GM18951 (cell line): Measurements from ENCODE around the gene GMEB2.

Source experiments
- POLR2A ChIP-seq: IDR thresholded peaks from 4 replicates; pipeline ENCODE4 v1.6.1; 2011; ENCODE audit warnings: mild to moderate bottlenecking; ENCODE audit not compliant: insufficient read length, insufficient read depth; ENCODE audit errors: extremely low read depth
- in situ Hi-C: fragments of 300-500 bp; cut with MboI; formaldehyde crosslinking; loops from one replicate; pipeline ENCODE4 v1.12.0; 2022; ENCODE audit warnings: low sequenced_read_pairs, mixed read lengths, inconsistent platforms; ENCODE audit not compliant: unreplicated experiment

Gene GMEB2

GRCh38 chr20:63567386-63568169 is 59.3 kb downstream of the GMEB2 start:
- TF ChIP-seq POLR2A: no peak
- in situ Hi-C loops: no loop called here

GRCh38 chr20:63567136-63567385 is 59.8 kb downstream of the GMEB2 start:
- in situ Hi-C loops: no loop called here
- TF ChIP-seq POLR2A: no peak

- no peak for TF ChIP-seq POLR2A
- in situ Hi-C loops: no loop called here
These were observed 60.3 kb downstream of the GMEB2 start for GRCh38 chr20:63566395-63567135.

GRCh38 chr20:63565699-63566335 is 61.1 kb downstream of the GMEB2 start:
- in situ Hi-C loops: no loop called here
- TF ChIP-seq POLR2A: no peak

- in situ Hi-C loops: no loop called here
- no peak for TF ChIP-seq POLR2A
These were observed 61.7 kb downstream of the GMEB2 start for GRCh38 chr20:63565021-63565698.

GRCh38 chr20:63564036-63564810 is 62.7 kb downstream of the GMEB2 start:
- in situ Hi-C loops: no loop called here
- TF ChIP-seq POLR2A: no peak

- in situ Hi-C loops: no loop called here
These were observed 63.5 kb downstream of the GMEB2 start for GRCh38 chr20:63563225-63563935.

GRCh38 chr20:63562461-63563224 is 64.3 kb downstream of the GMEB2 start:
- in situ Hi-C loops: no loop called here
- no peak for TF ChIP-seq POLR2A

More at GRCh38 chr20:63563225-63563935, 63.5 kb downstream of the GMEB2 start:
- no peak for TF ChIP-seq POLR2A

GRCh38 chr20:63561624-63562396 is 65.1 kb downstream of the GMEB2 start:
- in situ Hi-C loops: no loop called here
- TF ChIP-seq POLR2A: no peak

- in situ Hi-C loops: no loop called here
- TF ChIP-seq POLR2A: no peak
These were observed 65.9 kb downstream of the GMEB2 start for GRCh38 chr20:63560856-63561609.
